Ectodermal cell (in vitro differentiated cells): Measurements from ENCODE around the gene ADGRD2.

Experiments used
- H3K27ac ChIP-seq: 2 replicates; pipeline ENCODE4 v1.7.0; 2013; ENCODE audit warnings: mild to moderate bottlenecking, low read depth, low read length; ENCODE audit not compliant: insufficient read depth, poor library complexity, severe bottlenecking
- H3K27me3 ChIP-seq: 2 replicates; pipeline ENCODE4 v1.7.0; 2013; ENCODE audit warnings: mild to moderate bottlenecking, low read length; ENCODE audit not compliant: insufficient read depth, control insufficient read depth, poor library complexity, severe bottlenecking
- H3K36me3 ChIP-seq: one replicate; pipeline ENCODE4 v1.7.0; 2013; ENCODE audit warnings: low read length; ENCODE audit not compliant: control insufficient read depth, insufficient read depth
- H3K4me1 ChIP-seq: one replicate; pipeline ENCODE4 v1.7.0; 2013; ENCODE audit warnings: low read length; ENCODE audit not compliant: control insufficient read depth, insufficient read depth
- H3K4me3 ChIP-seq: 2 replicates; pipeline ENCODE4 v1.7.0; 2013; ENCODE audit warnings: low read depth, low read length, control low read depth; ENCODE audit not compliant: insufficient read depth
- H3K9me3 ChIP-seq: 2 replicates; pipeline ENCODE4 v1.7.0; 2013; ENCODE audit warnings: mild to moderate bottlenecking, low read length, moderate library complexity; ENCODE audit not compliant: control insufficient read depth
- WGBS, 2 experiments: methylation state at CpG; one replicate each; pipeline ENCODE4 v1.1.7; 2013; ENCODE audit warnings: missing lambda C conversion rate in 2 of 2; 5-methylcytosine and 5-hydroxymethylcytosine counted together

ADGRD2 gene

DNA sequence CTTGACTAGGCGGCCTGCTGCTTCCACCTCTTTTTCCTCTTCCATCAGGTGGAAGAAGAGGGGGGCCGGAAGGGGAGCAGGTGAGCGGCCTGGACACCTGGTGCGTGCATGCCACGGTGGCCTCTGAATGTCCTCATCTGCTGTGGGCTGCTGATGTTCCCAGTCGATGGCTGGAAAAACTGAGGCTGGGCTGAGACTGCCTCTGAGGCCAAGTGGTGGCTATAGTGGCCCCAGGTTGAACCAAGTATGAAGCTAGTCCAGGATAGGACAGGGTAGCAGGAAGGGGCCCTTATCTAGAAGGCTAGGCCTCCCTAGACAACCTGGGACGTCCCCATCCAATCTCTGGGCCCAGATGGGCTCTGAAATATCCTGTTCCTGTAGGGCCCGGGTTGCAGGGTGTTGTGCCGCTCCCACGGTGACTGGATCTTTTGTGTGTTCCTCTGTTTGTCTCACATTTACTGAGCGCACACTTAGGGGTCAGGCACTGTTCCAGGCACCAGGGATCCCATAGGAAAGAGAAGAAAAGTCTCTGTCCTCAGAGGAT lies 57.7 kb downstream of the ADGRD2 start:
- Histone ChIP-seq H3K27ac (no peak overlapping the region), H3K4me3 (no peak overlapping the region), H3K4me1 (peaks cover 12% of the 10 kb centered on the region), H3K27me3 (peaks cover 39% of the 10 kb centered on the region), H3K36me3 (no peaks in the 10 kb centered on the region), H3K9me3 (no peaks in the 10 kb centered on the region)
- 95% methylated on average over 11 of the region's 11 CpGs for WGBS, 2 experiments

DNA sequence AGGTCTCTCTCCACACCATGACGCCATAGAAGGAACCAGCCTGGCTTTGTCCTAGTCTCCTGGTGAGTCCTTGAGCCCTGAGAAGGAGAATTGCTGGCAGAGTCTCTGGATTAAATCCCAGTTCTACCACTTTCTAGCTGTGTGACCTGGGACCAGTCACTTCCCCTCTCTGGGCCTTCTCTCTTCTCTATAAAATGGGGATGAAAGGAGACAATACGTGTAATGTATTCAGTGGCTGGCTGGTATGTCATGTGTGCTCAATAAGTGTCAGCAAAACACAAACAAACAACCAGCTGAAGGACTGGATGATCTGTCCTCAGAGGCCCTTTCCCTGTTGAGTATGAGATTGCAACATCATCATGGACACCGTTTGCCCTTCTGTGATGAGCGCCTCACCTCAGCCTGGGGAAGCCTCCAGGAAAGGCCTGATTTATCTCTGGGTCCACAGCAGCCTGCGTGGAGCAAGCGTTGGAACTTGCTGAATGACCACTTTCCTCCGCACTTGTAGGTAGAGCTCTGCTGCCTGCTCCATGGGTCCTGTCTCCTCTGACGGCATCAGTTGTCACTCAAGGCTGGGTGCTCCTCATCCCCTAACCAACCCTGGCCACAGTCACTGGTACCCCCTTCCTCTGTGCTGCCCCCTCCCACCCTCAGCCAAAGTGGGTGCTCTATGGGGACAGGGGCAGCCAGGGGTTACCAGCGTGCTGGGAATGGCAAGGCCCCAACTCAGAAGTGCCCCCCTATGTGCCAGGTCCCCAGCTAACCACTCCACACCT lies 60.6 kb downstream of the ADGRD2 start:
- no peak overlapping the region for H3K27ac ChIP-seq
- H3K4me1 ChIP-seq: peaks cover 19% of the 10 kb centered on the region
- H3K36me3 ChIP-seq: no peaks in the 10 kb centered on the region
- peaks cover 10% of the 10 kb centered on the region for H3K27me3 ChIP-seq
- WGBS, 2 experiments: 88% methylated on average over 9 of the region's 9 CpGs
- no peaks in the 10 kb centered on the region for H3K9me3 ChIP-seq
- H3K4me3 ChIP-seq: no peak overlapping the region

- Histone ChIP-seq H3K36me3 (no peaks in the 10 kb centered on the region), H3K27me3 (peaks cover 4% of the 10 kb centered on the region), H3K27ac (no peak overlapping the region), H3K4me1 (peaks cover 22% of the 10 kb centered on the region), H3K4me3 (no peak overlapping the region), H3K9me3 (no peaks in the 10 kb centered on the region)
- WGBS, 2 experiments: 70 to 79% methylated on average over 6 of the region's 6 CpGs
Observed at GRCh38 chr9:124511426-124511840, 61.2 kb downstream of the ADGRD2 start.

- Histone ChIP-seq H3K27ac (no peak overlapping the region), H3K4me3 (no peak overlapping the region), H3K27me3 (no peaks in the 10 kb centered on the region), H3K9me3 (no peaks in the 10 kb centered on the region), H3K4me1 (peaks cover 22% of the 10 kb centered on the region), H3K36me3 (no peaks in the 10 kb centered on the region)
- WGBS, 2 experiments: 76 to 79% methylated on average over 23 of the region's 23 CpGs
Observed at GRCh38 chr9:124511891-124512805, 61.9 kb downstream of the ADGRD2 start.

DNA sequence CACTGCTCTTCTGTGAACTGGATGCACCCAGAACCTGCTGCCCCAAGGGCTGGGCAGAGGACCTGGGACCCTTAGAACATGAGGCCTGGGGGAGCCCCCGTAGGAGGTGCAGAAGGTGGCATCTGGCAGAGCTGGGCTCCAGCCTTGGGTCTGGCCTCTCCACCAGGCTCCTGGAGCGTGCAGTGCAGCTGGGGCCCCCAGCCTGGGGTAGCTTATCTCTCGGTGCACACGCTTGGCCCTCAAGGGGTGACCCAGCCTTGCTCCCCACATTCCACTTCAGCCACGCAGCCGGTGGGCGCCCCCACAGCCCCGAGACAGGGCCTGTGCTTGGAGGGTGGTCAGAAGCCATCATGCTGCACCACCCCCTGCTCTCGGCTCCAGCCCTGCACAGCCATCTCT lies 62.6 kb downstream of the ADGRD2 start:
- Histone ChIP-seq H3K9me3 (no peaks in the 10 kb centered on the region), H3K27ac (no peak overlapping the region), H3K36me3 (no peaks in the 10 kb centered on the region), H3K27me3 (no peaks in the 10 kb centered on the region), H3K4me3 (no peak overlapping the region), H3K4me1 (peaks cover 22% of the 10 kb centered on the region)
- 91% methylated on average over 9 of the region's 9 CpGs for whole genome bisulfite sequencing, 2 experiments

GRCh38 chr9:124513376-124513994 lies 63.2 kb downstream of the ADGRD2 start:
- Histone ChIP-seq H3K4me3 (no peak overlapping the region), H3K9me3 (no peaks in the 10 kb centered on the region), H3K4me1 (peaks cover 22% of the 10 kb centered on the region), H3K27me3 (no peaks in the 10 kb centered on the region), H3K27ac (no peak overlapping the region), H3K36me3 (no peaks in the 10 kb centered on the region)
- 78 to 84% methylated on average over 5 of the region's 5 CpGs for WGBS, 2 experiments

DNA sequence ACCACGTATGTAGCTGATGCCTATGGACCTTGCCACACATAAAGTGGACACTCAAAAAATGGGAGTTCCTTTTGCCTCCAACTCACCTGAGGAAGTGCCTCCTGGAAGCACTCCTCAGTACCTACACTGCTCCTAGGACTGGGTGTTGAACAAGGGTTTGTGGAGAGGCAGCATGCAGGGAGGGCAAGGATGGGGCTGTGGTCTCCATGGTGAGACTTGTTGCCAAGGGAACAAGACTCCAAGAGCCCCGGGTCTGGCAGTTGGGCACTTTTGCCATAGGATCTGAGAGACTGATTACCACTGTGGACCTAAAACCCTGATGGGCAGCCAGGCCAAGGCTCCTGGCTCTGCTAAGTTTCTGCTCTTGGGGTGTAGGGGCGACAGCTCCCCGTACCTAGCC lies 63.9 kb downstream of the ADGRD2 start:
- 89 to 90% methylated on average over 4 of the region's 4 CpGs for WGBS, 2 experiments
- Histone ChIP-seq H3K4me3 (no peak overlapping the region), H3K9me3 (no peaks in the 10 kb centered on the region), H3K36me3 (peaks cover 5% of the 10 kb centered on the region), H3K27ac (no peak overlapping the region), H3K4me1 (peaks cover 22% of the 10 kb centered on the region), H3K27me3 (no peaks in the 10 kb centered on the region)

DNA sequence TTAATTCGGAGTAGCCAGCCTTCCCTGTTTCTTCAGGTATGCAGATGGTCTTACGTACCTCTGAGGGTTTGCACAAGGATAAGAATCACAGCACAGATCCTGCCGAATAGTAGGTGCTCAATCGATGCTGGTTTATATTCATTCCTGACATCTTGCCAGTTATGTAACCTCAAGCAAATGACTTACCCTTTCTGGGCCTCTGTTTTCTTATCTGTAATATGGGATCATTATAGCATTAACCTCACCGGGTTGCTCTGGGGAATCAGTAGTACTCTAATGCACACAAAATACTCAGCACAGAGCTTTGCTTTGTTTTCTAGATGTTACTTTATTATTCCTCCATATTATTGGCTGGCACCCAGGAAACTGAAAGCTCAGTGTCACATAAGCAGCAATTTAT lies 64.6 kb downstream of the ADGRD2 start:
- 91 to 92% methylated on average over 4 to 5 of the region's 5 CpGs for WGBS, 2 experiments
- H3K9me3 ChIP-seq: no peaks in the 10 kb centered on the region
- peaks cover 8% of the 10 kb centered on the region for H3K36me3 ChIP-seq
- H3K27me3 ChIP-seq: no peaks in the 10 kb centered on the region
- no peak overlapping the region for H3K4me3 ChIP-seq
- peaks cover 22% of the 10 kb centered on the region for H3K4me1 ChIP-seq
- H3K27ac ChIP-seq: no peak overlapping the region

DNA sequence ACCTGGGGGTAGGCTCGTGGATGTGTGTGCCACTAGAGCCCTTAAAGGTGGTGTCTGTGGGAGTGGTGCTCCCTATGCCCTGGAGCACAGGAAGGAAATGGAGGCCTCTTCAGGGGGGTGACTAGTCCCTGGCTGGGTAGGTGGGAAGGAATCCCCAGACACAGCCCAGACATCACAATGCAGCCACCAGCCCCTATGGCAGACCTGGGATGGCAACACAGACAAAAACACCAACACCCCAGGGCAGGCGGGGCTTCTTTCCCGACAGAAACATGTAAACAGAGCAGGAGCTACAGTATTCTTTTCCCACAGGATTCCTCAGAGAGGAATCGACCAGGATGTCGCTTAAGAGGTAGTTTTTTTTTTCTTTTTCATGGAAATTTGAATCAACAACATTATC lies 67.3 kb downstream of the ADGRD2 start:
- Histone ChIP-seq H3K4me3 (no peak overlapping the region), H3K4me1 (peaks cover 13% of the 10 kb centered on the region), H3K36me3 (peaks cover 29% of the 10 kb centered on the region), H3K9me3 (no peaks in the 10 kb centered on the region), H3K27me3 (no peaks in the 10 kb centered on the region), H3K27ac (no peak overlapping the region)
- 96 to 98% methylated on average over 3 to 5 of the region's 5 CpGs for WGBS, 2 experiments

- no peaks in the 10 kb centered on the region for H3K27me3 ChIP-seq
- peaks cover 29% of the 10 kb centered on the region for H3K36me3 ChIP-seq
- WGBS, 2 experiments: 95 to 96% methylated on average over 7 of the region's 7 CpGs
- H3K9me3 ChIP-seq: no peaks in the 10 kb centered on the region
- H3K4me3 ChIP-seq: no peak overlapping the region
- H3K4me1 ChIP-seq: peaks cover 8% of the 10 kb centered on the region
- H3K27ac ChIP-seq: no peak overlapping the region
Observed at GRCh38 chr9:124518116-124518515, 67.9 kb downstream of the ADGRD2 start.
